HG02884 (cell line): Measurements from ENCODE around the gene FBXW9.
"Not testable (repeated sequence)": the region's sequence is repeated elsewhere in the genome, so short reads cannot be mapped to it uniquely, and the experiment has no call there.

Source experiments
- ATAC-seq: cut with Tn5 transposase; IDR thresholded peaks from one replicate; pipeline ENCODE4 v1.9.1; 2021; ENCODE audit warnings: mild to moderate bottlenecking, moderate library complexity; ENCODE audit not compliant: unreplicated experiment

The FBXW9 gene

GRCh38 chr19:12715929-12716328, 19.5 kb upstream of the FBXW9 start:
- ATAC-seq: no peak

DNA sequence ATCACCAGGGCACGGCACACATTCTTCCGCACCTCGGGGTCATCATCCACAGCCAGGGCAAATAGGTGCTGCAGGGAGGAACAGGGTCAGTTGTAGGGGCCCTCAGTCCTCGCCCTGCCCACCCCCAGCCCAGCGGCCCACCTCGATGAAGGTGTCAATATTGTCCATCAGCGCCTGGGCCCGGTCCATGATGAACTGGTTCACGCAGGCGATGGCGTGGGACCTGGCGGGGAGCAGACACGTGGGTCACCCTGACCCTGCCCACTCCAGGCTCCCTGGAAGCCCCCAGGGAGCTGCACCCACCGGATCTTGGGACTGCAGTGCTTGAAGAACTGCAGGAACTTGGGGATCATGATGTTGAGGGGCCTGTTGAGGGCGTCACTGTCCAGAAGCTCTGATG, 18.7 kb upstream of the FBXW9 start:
- no peak for ATAC-seq

DNA sequence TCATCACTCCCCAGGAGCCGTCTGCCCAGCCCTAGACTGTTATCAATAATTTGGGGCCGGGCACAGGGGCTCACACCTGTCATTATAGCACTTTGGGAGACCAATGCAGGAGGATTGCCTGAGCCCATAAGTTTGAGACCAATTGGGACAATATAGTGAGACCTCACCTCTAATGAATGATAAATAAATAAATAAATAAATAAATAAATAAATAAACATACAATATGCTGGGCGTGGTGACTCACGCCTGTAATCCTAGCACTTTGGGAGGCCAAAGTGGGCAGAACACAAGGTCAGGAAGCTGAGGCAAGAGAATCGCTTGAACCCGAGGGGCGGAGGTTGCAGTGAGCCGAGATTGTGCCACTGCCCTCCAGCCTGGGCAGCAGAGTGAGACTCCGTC, 16.9 kb upstream of the FBXW9 start:
- not testable (repeated sequence) for ATAC-seq

DNA sequence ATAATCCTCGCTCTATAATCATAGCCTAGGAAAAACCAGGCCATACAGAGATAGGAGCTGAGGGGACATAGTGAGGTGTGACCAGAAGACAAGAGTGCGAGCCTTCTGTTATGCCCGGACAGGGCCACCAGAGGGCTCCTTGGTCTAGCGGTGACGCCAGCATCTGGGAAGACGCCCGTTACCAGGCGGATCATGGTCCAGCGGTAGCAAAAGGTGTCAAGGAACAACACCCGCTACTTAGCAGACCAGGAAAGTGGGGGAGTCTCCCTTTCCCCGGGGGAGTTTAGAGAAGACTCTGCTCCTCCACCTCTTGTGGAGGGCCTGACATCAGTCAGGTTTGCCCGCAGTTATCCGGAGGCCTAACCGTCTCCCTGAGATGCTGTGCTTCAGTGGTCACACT, 15.6 kb upstream of the FBXW9 start:
- not testable (repeated sequence) for ATAC-seq

DNA sequence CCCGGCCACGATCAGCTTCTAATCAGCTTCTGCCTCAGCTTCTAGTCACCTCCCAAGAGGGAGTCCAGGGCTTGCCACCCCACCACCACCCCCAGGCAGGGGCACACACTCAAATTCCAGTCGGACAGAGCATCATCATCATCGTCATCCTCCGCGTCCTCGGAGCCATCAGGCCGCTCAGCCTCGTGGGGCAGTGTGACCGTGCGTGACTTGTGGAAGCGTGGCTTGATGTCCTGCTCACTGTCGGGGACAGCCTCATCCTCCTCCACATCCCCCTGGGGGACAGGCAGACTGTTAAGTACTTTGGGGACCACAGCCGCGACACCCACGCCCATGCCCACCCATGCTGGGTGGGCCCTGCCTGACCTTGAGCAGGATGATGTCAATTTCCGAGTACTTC, 14.8 kb upstream of the FBXW9 start:
- no peak for ATAC-seq

- no peak for ATAC-seq
These were observed 12.2 kb upstream of the FBXW9 start for GRCh38 chr19:12708641-12709040.

GRCh38 chr19:12706332-12706718, 9.9 kb upstream of the FBXW9 start:
- ATAC-seq: no peak

DNA sequence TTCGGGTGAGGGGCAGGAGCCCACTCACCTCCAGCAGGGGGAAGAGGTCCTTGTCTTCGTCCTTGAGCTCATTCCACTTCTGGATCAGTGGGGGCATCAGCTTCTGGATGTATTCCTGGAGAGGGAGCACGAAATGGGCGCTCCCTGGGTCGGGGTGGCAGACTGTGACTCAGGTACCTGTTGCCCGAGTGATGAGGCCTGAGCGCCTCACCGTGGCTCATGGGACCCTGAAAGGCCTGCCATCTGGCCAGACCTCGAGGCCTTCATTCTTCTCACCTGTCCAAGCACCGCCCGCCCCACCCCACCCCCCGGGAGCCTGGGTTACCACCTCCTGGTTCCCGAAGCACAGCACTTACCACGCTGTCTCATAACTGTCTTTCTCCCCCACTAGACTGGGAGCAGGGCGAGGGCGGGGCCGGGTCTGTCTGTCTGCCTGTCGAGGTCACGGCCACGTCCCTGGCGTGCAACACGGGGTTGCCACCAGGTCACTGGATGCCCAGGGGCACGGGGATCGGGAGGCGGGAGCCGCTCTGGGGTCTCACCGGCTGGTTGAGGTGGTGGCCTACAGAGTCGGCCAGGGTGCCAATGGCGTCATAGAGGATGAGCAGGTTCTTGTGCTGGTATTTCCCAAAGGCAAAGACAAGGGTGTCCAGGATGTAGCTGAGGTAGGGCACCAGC, 9.4 kb upstream of the FBXW9 start:
- no peak for ATAC-seq

DNA sequence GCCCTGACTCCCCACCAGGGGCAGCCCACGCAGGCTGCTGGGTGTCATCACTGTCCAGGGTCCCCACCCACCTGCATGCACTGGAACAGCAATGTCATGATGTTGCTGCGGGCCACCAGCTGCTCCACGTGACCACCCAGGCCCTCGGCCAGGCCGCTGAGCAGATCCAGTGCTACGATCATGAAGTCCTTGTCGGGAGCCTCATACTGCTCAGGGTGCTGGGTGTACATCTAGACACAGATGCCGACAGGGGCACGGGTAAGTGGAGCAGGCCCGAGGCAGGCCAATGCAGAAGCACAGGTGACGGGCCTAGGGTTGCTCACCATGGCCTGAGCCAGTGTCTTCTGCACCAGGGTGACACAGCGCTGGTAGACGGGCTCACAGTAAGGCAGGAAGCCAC, 8.7 kb upstream of the FBXW9 start:
- ATAC-seq: no peak

DNA sequence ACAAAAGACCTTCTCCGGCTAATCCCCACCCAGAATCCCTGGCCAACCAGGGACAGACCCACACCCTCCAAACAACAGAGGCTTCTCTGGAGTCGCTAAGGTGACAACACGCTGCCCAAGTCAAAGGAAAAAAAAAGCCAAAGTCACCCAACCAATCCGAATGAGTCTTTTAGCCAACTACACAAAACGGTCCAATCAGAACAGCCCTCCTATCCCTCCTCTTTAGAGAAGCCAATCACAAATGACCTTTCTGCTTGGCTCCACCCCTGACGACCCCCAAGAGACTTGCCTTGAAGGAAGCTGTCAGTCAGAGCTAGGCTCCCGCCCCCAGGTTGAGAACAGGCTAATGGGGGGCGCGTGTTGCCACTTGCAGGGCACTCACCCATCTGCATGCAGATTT, 6.6 kb upstream of the FBXW9 start:
- no peak for ATAC-seq

GRCh38 chr19:12701596-12702282, 5.3 kb upstream of the FBXW9 start:
- no peak for ATAC-seq

GRCh38 chr19:12698138-12698537, 1.7 kb upstream of the FBXW9 start:
- ATAC-seq: no peak

GRCh38 chr19:12697425-12697824, 994 bp upstream of the FBXW9 start:
- not testable (repeated sequence) for ATAC-seq

DNA sequence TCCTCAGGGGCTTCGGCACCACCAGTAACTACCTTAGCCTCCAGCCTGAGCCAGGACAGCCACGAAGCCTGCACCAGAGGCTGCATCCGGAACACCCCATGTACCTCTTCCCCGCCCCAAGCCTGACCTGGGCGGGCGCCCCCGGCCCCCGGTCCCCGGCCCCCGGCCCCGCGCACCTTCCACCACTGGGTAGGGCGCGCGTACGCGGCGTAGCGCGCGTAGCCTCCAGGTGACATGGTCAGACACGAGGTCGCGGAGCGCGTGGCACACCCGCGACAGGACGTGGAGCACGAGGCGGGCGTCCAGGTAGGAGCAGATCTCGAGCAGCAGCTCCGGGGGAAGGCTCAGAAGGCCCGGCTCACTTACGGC, 450 bp downstream of the FBXW9 start:
- ATAC-seq: peak; percentile 15

GRCh38 chr19:12695514-12695913, 917 bp downstream of the FBXW9 start:
- no peak for ATAC-seq

- no peak for ATAC-seq
These were observed 1.3 kb downstream of the FBXW9 start for GRCh38 chr19:12695096-12695495.

DNA sequence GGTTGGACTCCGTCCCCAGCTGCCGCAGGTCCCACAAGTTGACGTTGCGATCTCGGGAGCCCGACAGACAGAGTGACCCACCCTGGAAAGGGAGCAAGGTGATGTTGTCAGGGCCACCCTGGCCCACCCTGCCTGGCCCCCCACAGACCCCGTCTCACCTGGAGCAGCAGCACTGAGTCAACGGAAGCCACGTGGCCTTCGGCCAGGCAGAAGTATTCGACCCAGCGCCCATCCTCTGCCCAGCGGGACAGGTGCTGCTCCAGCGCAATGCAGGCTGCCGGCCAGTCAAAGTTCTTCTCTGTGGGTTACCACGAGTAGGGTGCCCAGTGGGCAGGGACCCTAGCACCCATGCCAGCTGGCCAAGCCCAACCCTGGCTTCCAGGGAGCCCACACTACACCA, 1.8 kb downstream of the FBXW9 start:
- ATAC-seq: no peak

DNA sequence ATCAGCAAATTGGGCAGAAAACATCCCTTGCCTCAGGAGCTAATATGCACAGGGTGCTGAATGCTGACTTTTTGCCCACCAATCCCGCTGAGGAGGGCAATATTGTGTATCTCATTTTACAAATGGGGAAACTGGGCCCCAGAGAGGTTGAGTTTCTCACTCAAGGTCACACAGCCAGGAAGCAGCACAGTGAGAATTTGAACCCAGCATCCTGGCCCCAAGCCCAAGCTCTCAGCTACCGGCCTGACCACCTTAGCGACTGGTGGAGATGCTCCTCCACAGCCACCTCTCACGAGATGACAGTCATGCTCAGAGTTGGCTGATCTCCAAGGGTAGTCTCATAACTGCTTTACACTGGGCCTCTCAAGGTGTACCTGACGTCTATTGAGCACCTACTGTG, 3.5 kb downstream of the FBXW9 start:
- ATAC-seq: no peak

- no peak for ATAC-seq
These were observed 6.7 kb downstream of the FBXW9 start for GRCh38 chr19:12689581-12690216.

DNA sequence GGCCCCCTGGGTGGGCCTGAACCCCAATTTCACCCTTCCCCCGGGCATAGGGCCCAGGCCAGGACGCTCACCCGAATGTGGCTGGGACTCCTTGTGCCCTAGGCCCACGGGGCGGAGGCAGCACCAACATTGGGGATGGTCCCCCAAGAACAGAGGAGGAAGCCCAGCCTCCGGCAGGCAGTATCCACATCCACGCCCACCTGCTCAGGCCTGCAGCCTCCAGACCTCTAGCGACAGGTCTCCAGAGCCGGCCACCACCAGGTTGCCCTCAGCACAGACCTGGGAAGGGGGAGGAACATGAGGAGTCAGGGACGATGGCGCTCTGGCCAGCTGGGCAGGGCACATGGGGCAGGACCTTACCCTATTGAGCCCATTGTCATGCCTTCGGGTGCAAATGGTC, 7.4 kb downstream of the FBXW9 start:
- ATAC-seq: no peak

DNA sequence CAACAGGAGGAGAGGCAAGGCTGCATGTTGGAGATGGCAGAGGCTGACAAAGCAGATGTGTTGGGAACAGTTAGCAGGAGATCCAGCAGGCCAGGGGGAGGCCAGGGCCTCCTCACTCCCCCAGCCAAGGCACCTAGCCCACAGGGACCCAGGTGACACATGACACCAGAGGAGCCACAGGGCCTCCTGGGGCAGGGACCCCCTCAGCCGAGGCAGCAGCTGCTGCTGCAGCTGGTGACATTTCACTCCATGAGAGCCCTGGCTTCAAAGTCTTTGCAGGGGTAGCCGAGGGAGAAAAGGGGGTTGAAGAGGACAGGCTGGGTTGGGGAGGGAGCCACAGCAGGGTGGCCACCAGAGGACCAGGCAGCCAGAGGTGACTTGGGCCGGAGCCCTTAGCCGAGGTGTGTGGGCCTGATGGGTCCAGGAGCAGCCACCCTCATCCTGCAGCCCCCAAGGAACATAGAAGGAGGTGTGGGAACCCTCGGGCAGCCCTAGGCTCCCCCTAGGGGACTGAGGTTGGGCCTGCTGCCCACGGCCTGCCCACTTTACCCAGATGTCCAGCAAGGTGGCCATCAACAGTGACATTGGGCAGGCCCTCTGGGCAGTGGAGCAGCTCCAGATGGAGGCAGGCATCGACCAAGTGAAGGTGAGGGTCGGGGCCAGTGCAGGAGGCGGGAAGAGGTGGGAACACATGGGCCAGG, 8.8 kb downstream of the FBXW9 start, which contains the start of gene GNG14:
Gene GNG14, plus strand, starts transcription at position 503 of the 701 bp plus-strand sequence. Its CDS starts 51 bp downstream, at position 554.
- ATAC-seq: no peak

GRCh38 chr19:12685831-12686230, 10.6 kb downstream of the FBXW9 start:
- ATAC-seq: no peak
